HG03159 (cell line): ENCODE data around the gene MCC.

Experiments used
- ATAC-seq: cut with Tn5 transposase; IDR thresholded peaks from one replicate; pipeline ENCODE4 v1.9.1; 2021; ENCODE audit warnings: mild to moderate bottlenecking, moderate library complexity; ENCODE audit not compliant: unreplicated experiment

MCC gene

GRCh38 chr5:113161806-113162205 lies 326.4 kb downstream of the MCC start:
- no peak for ATAC-seq

- ATAC-seq, result no peak
Measured at GRCh38 chr5:113157886-113158285, 330.4 kb downstream of the MCC start.

- ATAC-seq, result no peak
Measured at GRCh38 chr5:113156271-113156877, 331.9 kb downstream of the MCC start.

GRCh38 chr5:113153512-113154097 lies 334.6 kb downstream of the MCC start:
- ATAC-seq, result no peak

- no peak for ATAC-seq
Measured at GRCh38 chr5:113152380-113152740, 335.9 kb downstream of the MCC start.

GRCh38 chr5:113151641-113152379 lies 336.4 kb downstream of the MCC start:
- no peak for ATAC-seq

- ATAC-seq, result no peak
Measured at GRCh38 chr5:113150821-113151220, 337.4 kb downstream of the MCC start.

- no peak for ATAC-seq
Measured at GRCh38 chr5:113150221-113150620, 338.0 kb downstream of the MCC start.

- no peak for ATAC-seq
Measured at GRCh38 chr5:113147537-113147936, 340.7 kb downstream of the MCC start.

GRCh38 chr5:113147101-113147508 lies 341.1 kb downstream of the MCC start:
- no peak for ATAC-seq

- no peak for ATAC-seq
Measured at GRCh38 chr5:113145757-113146387, 342.4 kb downstream of the MCC start.

- ATAC-seq, result no peak
Measured at GRCh38 chr5:113142186-113142585, 346.1 kb downstream of the MCC start.

GRCh38 chr5:113140837-113141671 lies 347.2 kb downstream of the MCC start:
- ATAC-seq, result no peak

- ATAC-seq, result no peak
Measured at GRCh38 chr5:113133211-113133975, 354.9 kb downstream of the MCC start.

- no peak for ATAC-seq
Measured at GRCh38 chr5:113132564-113132963, 355.7 kb downstream of the MCC start.

GRCh38 chr5:113128641-113129330 lies 359.5 kb downstream of the MCC start:
- ATAC-seq, result no peak

GRCh38 chr5:113128082-113128481 lies 360.2 kb downstream of the MCC start:
- ATAC-seq, result no peak

GRCh38 chr5:113127021-113127420 lies 361.2 kb downstream of the MCC start:
- ATAC-seq, result no peak

- no peak for ATAC-seq
Measured at GRCh38 chr5:113125371-113125770, 362.9 kb downstream of the MCC start.

- no peak for ATAC-seq
Measured at GRCh38 chr5:113124914-113125313, 363.3 kb downstream of the MCC start.
